ENCODE results near the gene AMELX.

- TF ChIP-seq CTCF (IDR thresholded peaks at IDR 0.05), result no peak
- no peak for TF ChIP-seq POLR2AphosphoS5 (IDR thresholded peaks at IDR 0.05)
Observed at GRCh38 chrX:11304829-11305228, 11.6 kb downstream of the AMELX start.

Data from prostate gland (tissue), 2 donors.